MM.1S (cell line): ENCODE results near the gene FAM234A.

Experiments used
- DNase-seq: peaks from one replicate; pipeline ENCODE4 v3.0.0-alpha.2; 2015
- H2AFZ ChIP-seq: fragments of 300-600 bp; sonication (generic); 2 replicates; pipeline ENCODE4 v1.6.0; 2016; ENCODE audit warnings: antibody characterized with exemption, low read length
- H3F3A ChIP-seq: fragments of 300-600 bp; sonication (generic); 2 replicates; pipeline ENCODE4 v1.6.1; 2016; ENCODE audit warnings: mild to moderate bottlenecking, antibody characterized with exemption, low read length, moderate library complexity, mixed read lengths; ENCODE audit not compliant: insufficient read depth
- H3K27ac ChIP-seq: fragments of 300-600 bp; sonication (generic); 2 replicates; pipeline ENCODE4 v1.5.1; 2016; ENCODE audit warnings: mild to moderate bottlenecking, low read length
- H3K27me3 ChIP-seq: fragments of 300-600 bp; sonication (generic); replicated peaks from 2 replicates; pipeline ENCODE4 v1.6.0; 2016; ENCODE audit warnings: low read length; ENCODE audit not compliant: insufficient read depth
- H3K36me3 ChIP-seq: fragments of 300-600 bp; sonication (generic); replicated peaks from 2 replicates; pipeline ENCODE4 v1.6.1; 2016; ENCODE audit warnings: mild to moderate bottlenecking, low read length, mixed read lengths; ENCODE audit not compliant: insufficient read depth
- H3K4me1 ChIP-seq: fragments of 300-600 bp; sonication (generic); 2 replicates; pipeline ENCODE4 v1.6.1; 2016; ENCODE audit warnings: low read length, mixed read lengths
- H3K4me2 ChIP-seq: fragments of 300-600 bp; sonication (generic); 2 replicates; pipeline ENCODE4 v1.6.0; 2016; ENCODE audit warnings: low read depth, low read length
- H3K4me3 ChIP-seq: fragments of 300-600 bp; sonication (generic); 2 replicates; pipeline ENCODE4 v1.5.1; 2016; ENCODE audit warnings: low read length, mixed read lengths
- H3K79me2 ChIP-seq: fragments of 300-600 bp; sonication (generic); 2 replicates; pipeline ENCODE4 v1.6.1; 2016; ENCODE audit warnings: mixed run types, low read length, mixed read lengths
- H3K9ac ChIP-seq: fragments of 300-600 bp; sonication (generic); 2 replicates; pipeline ENCODE4 v1.6.1; 2016; ENCODE audit warnings: low read length, mixed read lengths
- H3K9me2 ChIP-seq: fragments of 300-600 bp; sonication (generic); replicated peaks from 2 replicates; pipeline ENCODE4 v1.6.1; 2016; ENCODE audit warnings: mild to moderate bottlenecking, low read length, mixed read lengths; ENCODE audit not compliant: insufficient read depth
- H3K9me3 ChIP-seq: fragments of 300-600 bp; sonication (generic); replicated peaks from 2 replicates; pipeline ENCODE4 v1.6.1; 2016; ENCODE audit warnings: mild to moderate bottlenecking, low read length, mixed read lengths; ENCODE audit not compliant: insufficient read depth
- H4K20me1 ChIP-seq: fragments of 300-600 bp; sonication (generic); 2 replicates; pipeline ENCODE4 v1.6.1; 2016; ENCODE audit warnings: mild to moderate bottlenecking, low read length, moderate library complexity, mixed read lengths; ENCODE audit not compliant: insufficient read depth
- EZH2 ChIP-seq: fragments of 300-600 bp; sonication (generic); optimal IDR thresholded peaks from 2 replicates; pipeline ENCODE3; 2017; ENCODE audit warnings: low read depth, mild to moderate bottlenecking, antibody characterized with exemption, low read length, mixed read lengths
- EZH2phosphoT487 ChIP-seq: fragments of 300-600 bp; sonication (generic); IDR thresholded peaks from 2 replicates; pipeline ENCODE4 v1.6.1; 2018; ENCODE audit warnings: antibody characterized with exemption, low read length
- TF ChIP-seq, protein P1 (sequence below): fragments of 300-600 bp; sonication (generic); IDR thresholded peaks from 2 replicates; pipeline ENCODE4 v1.5.1; 2016; ENCODE audit warnings: antibody characterized with exemption, low read length, mixed read lengths

FAM234A gene

GRCh38 chr16:287298-287811 is 52.7 kb downstream of the FAM234A start:
- Histone ChIP-seq H3K36me3 (no peaks in the 10 kb centered on the region), H3K4me3 (no peak overlapping the region)
- DNase-seq: no peak

GRCh38 chr16:287981-288920 is 53.6 kb downstream of the FAM234A start:
- H2AFZ ChIP-seq: no peak overlapping the region
- no peak overlapping the region for H3K4me2 ChIP-seq
- H3K27ac ChIP-seq: no peak overlapping the region
- DNase-seq: no peak
- H3K36me3 ChIP-seq: no peaks in the 10 kb centered on the region
- no peaks in the 10 kb centered on the region for H3K4me1 ChIP-seq
- no peak overlapping the region for H3K9ac ChIP-seq
- H3F3A ChIP-seq: no peaks in the 10 kb centered on the region
- H3K27me3 ChIP-seq: no peaks in the 10 kb centered on the region
- H3K9me3 ChIP-seq: no peaks in the 10 kb centered on the region
- no peaks in the 10 kb centered on the region for H3K9me2 ChIP-seq
- no peaks in the 10 kb centered on the region for H3K79me2 ChIP-seq
- H3K4me3 ChIP-seq: no peak overlapping the region
- TF ChIP-seq EZH2phosphoT487: no peak
- TF ChIP-seq EZH2: no peak
- TF ChIP-seq, protein P1, sequence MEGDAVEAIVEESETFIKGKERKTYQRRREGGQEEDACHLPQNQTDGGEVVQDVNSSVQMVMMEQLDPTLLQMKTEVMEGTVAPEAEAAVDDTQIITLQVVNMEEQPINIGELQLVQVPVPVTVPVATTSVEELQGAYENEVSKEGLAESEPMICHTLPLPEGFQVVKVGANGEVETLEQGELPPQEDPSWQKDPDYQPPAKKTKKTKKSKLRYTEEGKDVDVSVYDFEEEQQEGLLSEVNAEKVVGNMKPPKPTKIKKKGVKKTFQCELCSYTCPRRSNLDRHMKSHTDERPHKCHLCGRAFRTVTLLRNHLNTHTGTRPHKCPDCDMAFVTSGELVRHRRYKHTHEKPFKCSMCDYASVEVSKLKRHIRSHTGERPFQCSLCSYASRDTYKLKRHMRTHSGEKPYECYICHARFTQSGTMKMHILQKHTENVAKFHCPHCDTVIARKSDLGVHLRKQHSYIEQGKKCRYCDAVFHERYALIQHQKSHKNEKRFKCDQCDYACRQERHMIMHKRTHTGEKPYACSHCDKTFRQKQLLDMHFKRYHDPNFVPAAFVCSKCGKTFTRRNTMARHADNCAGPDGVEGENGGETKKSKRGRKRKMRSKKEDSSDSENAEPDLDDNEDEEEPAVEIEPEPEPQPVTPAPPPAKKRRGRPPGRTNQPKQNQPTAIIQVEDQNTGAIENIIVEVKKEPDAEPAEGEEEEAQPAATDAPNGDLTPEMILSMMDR: no peak
- no peaks in the 10 kb centered on the region for H4K20me1 ChIP-seq

More at GRCh38 chr16:287298-287811, 52.7 kb downstream of the FAM234A start:
- Histone ChIP-seq H3K4me2 (no peak overlapping the region), H3K27ac (no peak overlapping the region), H2AFZ (no peak overlapping the region), H3K4me1 (no peaks in the 10 kb centered on the region), H4K20me1 (no peaks in the 10 kb centered on the region), H3F3A (no peaks in the 10 kb centered on the region), H3K9me2 (no peaks in the 10 kb centered on the region), H3K9me3 (no peaks in the 10 kb centered on the region), H3K27me3 (no peaks in the 10 kb centered on the region), H3K79me2 (no peaks in the 10 kb centered on the region), H3K9ac (no peak overlapping the region)
- no peak for TF ChIP-seq EZH2phosphoT487
- TF ChIP-seq, protein P1: no peak
- no peak for TF ChIP-seq EZH2

DNA sequence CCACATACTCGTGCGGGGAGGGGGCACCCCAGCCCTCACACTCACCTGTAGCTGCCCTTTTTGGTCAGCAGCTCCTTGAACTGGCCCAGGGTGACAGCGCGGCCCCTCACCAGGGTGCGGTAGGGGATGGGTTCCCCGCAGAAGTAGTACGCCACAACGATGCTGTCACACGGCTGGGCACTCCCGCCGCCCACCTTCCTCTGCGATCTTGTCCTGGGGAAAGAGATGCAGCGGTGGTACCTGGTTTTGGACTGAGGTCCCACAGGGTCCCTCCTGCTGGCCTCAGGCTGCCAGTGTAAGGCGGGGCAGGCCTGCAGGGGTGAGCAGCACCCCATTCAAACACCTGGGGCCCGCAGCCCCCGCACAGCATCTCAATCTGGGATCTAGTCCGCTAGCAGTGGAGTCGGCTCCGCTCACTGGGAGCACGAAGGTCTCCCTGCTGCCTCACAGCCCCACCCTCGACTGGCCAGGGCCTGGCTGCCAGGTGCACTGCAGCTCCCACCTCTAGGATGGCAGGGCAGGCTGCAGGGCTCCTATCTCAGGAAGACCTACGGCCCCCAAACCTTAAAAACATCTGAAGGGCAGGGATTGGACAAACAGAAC is 54.9 kb downstream of the FAM234A start:
- Histone ChIP-seq H3F3A (no peaks in the 10 kb centered on the region), H3K9ac (no peak overlapping the region), H4K20me1 (no peaks in the 10 kb centered on the region), H3K9me3 (no peaks in the 10 kb centered on the region), H2AFZ (no peak overlapping the region), H3K27ac (no peak overlapping the region), H3K4me1 (no peaks in the 10 kb centered on the region), H3K9me2 (no peaks in the 10 kb centered on the region), H3K4me3 (no peak overlapping the region), H3K79me2 (no peaks in the 10 kb centered on the region), H3K27me3 (no peaks in the 10 kb centered on the region), H3K36me3 (no peaks in the 10 kb centered on the region), H3K4me2 (no peak overlapping the region)
- no peak for DNase-seq
- TF ChIP-seq EZH2: no peak
- TF ChIP-seq EZH2phosphoT487: no peak
- TF ChIP-seq, protein P1: no peak
